Nephron (organoid): ENCODE data around the gene SRP54.

Experiments
- H3K27ac Mint-ChIP-seq, 3 experiments: 2 replicates each; pipeline ENCODE4 v1.8.0; 2020; ENCODE audit warnings: mixed read lengths in 3 of 3, mild to moderate bottlenecking in 2 of 3, moderate library complexity in 1 of 3
- H3K27me3 Mint-ChIP-seq: 2 replicates; pipeline ENCODE4 v1.8.0; 2021; ENCODE audit warnings: low read depth, mild to moderate bottlenecking, moderate library complexity, mixed read lengths
- H3K36me3 Mint-ChIP-seq: 2 replicates; pipeline ENCODE4 v1.8.0; 2020; ENCODE audit warnings: low read depth, mixed read lengths
- H3K4me1 Mint-ChIP-seq: 2 replicates; pipeline ENCODE4 v1.8.0; 2020; ENCODE audit warnings: mixed read lengths
- H3K4me3 Mint-ChIP-seq, 3 experiments: 2 replicates each; pipeline ENCODE4 v1.8.0; 2020; ENCODE audit warnings: mild to moderate bottlenecking in 3 of 3, mixed read lengths in 3 of 3, moderate library complexity in 2 of 3
- H3K9me3 Mint-ChIP-seq: 2 replicates; pipeline ENCODE4 v1.8.0; 2020; ENCODE audit warnings: mixed read lengths
- CTCF ChIP-seq, 3 experiments: fragments of 200-600 bp; sonication (generic); IDR thresholded peaks; one replicate each; pipeline ENCODE4 v1.5.0; 2021; ENCODE audit warnings: antibody characterized with exemption in 3 of 3; ENCODE audit not compliant: unreplicated experiment in 3 of 3

The SRP54 gene

GRCh38 chr14:34978444-34978843 lies 4.3 kb upstream of the SRP54 start:
- no peak for TF ChIP-seq CTCF (IDR thresholded peaks at IDR 0.05; ENCODE audit: unreplicated experiment in 3 of 3)
- no peak overlapping the region for H3K27ac Mint-ChIP-seq
- H3K36me3 Mint-ChIP-seq = no peaks in the 10 kb centered on the region
- H3K27me3 Mint-ChIP-seq = no peaks in the 10 kb centered on the region
- no peaks in the 10 kb centered on the region for H3K9me3 Mint-ChIP-seq
- no peak overlapping the region for H3K4me3 Mint-ChIP-seq
- H3K4me1 Mint-ChIP-seq = no peaks in the 10 kb centered on the region

GRCh38 chr14:34980337-34980900 lies 2.4 kb upstream of the SRP54 start:
- H3K27me3 Mint-ChIP-seq = no peaks in the 10 kb centered on the region
- H3K4me3 Mint-ChIP-seq = peak overlapping the region; percentile 57 to 60 (median 57)
- H3K4me1 Mint-ChIP-seq = peaks cover 17% of the 10 kb centered on the region
- H3K36me3 Mint-ChIP-seq = peaks cover 3% of the 10 kb centered on the region
- no peaks in the 10 kb centered on the region for H3K9me3 Mint-ChIP-seq
- no peak overlapping the region for H3K27ac Mint-ChIP-seq
- TF ChIP-seq CTCF (IDR thresholded peaks at IDR 0.05; ENCODE audit: unreplicated experiment in 3 of 3) = no peak

DNA sequence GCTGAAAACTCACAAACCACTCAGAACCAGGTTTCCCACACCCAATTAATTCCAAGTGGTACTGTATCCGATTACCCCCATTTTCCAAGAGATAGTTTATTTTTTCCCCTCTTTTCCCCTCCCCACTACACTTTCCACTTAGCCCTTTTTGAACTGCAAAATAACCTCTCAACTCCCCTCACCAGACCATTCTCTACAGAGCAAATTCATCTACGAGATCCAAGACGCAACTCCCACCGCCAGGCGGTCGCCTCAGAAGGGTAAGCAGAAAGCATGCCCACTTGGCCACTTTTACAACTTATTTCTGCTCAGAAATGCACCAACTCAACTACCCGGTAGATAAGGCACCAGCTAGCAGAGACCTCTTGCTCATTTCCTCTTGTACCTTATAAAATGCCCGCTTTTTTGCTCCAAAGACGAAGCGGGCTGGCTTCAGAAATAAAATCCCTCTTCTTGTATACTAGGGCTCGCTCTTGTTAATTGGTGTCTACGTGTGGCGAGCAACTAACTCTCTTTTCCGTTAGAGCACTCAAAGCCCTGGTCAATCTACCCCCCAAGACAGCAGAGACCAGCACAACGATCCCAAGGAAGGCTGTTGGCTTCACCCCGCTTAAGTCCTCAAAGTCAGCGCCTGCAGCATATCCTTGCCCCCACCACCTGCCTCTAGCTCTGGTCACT lies 910 bp upstream of the SRP54 start:
- peaks cover 23% of the 10 kb centered on the region for H3K4me1 Mint-ChIP-seq
- no peaks in the 10 kb centered on the region for H3K27me3 Mint-ChIP-seq
- no peak overlapping the region for H3K27ac Mint-ChIP-seq
- peaks cover 4% of the 10 kb centered on the region for H3K36me3 Mint-ChIP-seq
- TF ChIP-seq CTCF (IDR thresholded peaks at IDR 0.05; ENCODE audit: unreplicated experiment in 3 of 3) = peak in 2 of 3 experiments; percentile 10 to 32
- H3K9me3 Mint-ChIP-seq = no peaks in the 10 kb centered on the region
- no peak overlapping the region for H3K4me3 Mint-ChIP-seq

DNA sequence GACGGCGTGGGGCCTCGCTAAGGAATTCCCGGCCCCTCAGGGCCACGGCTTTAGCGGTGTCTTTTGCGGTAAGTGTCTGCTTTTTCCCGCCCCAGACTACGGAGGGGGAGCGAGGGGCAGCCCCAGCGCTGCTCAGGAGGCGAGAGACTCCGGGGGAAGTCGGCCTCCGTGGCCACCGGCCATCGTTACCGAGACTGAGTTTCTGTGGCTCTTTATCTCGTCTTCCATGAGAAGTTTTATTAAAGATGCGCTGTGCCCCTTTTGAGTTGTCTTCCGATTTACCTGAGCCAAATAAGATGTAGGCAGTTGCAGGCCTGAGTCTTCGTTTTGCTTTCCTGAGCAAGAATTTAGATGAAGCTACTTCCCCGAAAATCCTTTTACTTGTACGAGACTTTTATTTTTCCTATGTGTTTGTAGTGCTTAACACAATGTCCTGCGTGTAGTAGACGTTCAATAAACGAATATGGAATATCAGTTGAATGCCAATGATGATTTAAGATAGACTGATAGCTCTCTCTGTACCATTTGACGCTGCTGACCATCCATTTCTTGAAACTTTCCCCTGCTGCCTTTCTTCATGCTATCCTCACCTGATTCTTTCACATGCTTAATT lies 462 bp downstream of the SRP54 start:
- no peaks in the 10 kb centered on the region for H3K27me3 Mint-ChIP-seq
- TF ChIP-seq CTCF (IDR thresholded peaks at IDR 0.05; ENCODE audit: unreplicated experiment in 3 of 3) = no peak
- no peak overlapping the region for H3K27ac Mint-ChIP-seq
- H3K36me3 Mint-ChIP-seq = peaks cover 4% of the 10 kb centered on the region
- no peaks in the 10 kb centered on the region for H3K9me3 Mint-ChIP-seq
- no peak overlapping the region for H3K4me3 Mint-ChIP-seq
- H3K4me1 Mint-ChIP-seq = peaks cover 28% of the 10 kb centered on the region

GRCh38 chr14:34983786-34984185 lies 994 bp downstream of the SRP54 start:
- Mint-ChIP-seq H3K36me3 (peaks cover 4% of the 10 kb centered on the region), H3K27me3 (no peaks in the 10 kb centered on the region), H3K9me3 (no peaks in the 10 kb centered on the region), H3K4me1 (peaks cover 31% of the 10 kb centered on the region), H3K4me3 (no peak overlapping the region), H3K27ac (no peak overlapping the region)
- no peak for TF ChIP-seq CTCF (IDR thresholded peaks at IDR 0.05; ENCODE audit: unreplicated experiment in 3 of 3)
